Stimulated activated CD8-positive, alpha-beta memory T cell treated with anti-CD3 and anti-CD28 coated beads, Interleukin-12 subunit alpha, Interleukin-12 subunit beta, amount 100 ng/mL, for 24 hours (primary cell): ENCODE data around the gene ACP4.
"Not testable (repeated sequence)": the region's sequence is repeated elsewhere in the genome, so short reads cannot be mapped to it uniquely, and the experiment has no call there.

Experiments used
- DNase-seq: peaks from one replicate; pipeline ENCODE4 v3.0.0-alpha.2; 2020; ENCODE audit errors: extremely low read depth

The ACP4 gene

GRCh38 chr19:50790396-50790795, at the start of gene ACP4:
Gene ACP4 (plus strand): TSS chr19:50790415. CDS start chr19:50790415, 0 bp downstream.
- DNase-seq = no peak

GRCh38 chr19:50741179-50741933, 48.9 kb upstream of the ACP4 start:
- no peak for DNase-seq

GRCh38 chr19:50743537-50743936, 46.7 kb upstream of the ACP4 start:
- DNase-seq = no peak

GRCh38 chr19:50745221-50745620, 45.0 kb upstream of the ACP4 start:
- no peak for DNase-seq

GRCh38 chr19:50747141-50747540, 43.1 kb upstream of the ACP4 start:
- not testable (repeated sequence) for DNase-seq

GRCh38 chr19:50749490-50749889, 40.7 kb upstream of the ACP4 start:
- no peak for DNase-seq

GRCh38 chr19:50750010-50750409, 40.2 kb upstream of the ACP4 start:
- no peak for DNase-seq

GRCh38 chr19:50753879-50754278, 36.3 kb upstream of the ACP4 start:
- DNase-seq = no peak

- DNase-seq = not testable (repeated sequence)
Measured at GRCh38 chr19:50756244-50756643, 34.0 kb upstream of the ACP4 start.

GRCh38 chr19:50757624-50758023, 32.6 kb upstream of the ACP4 start:
- DNase-seq = not testable (repeated sequence)

GRCh38 chr19:50759076-50759475, 31.1 kb upstream of the ACP4 start:
- DNase-seq = not testable (repeated sequence)

- no peak for DNase-seq
Measured at GRCh38 chr19:50759886-50760285, 30.3 kb upstream of the ACP4 start.

- DNase-seq = not testable (repeated sequence)
Measured at GRCh38 chr19:50761501-50761900, 28.7 kb upstream of the ACP4 start.

- not testable (repeated sequence) for DNase-seq
Measured at GRCh38 chr19:50763521-50763920, 26.7 kb upstream of the ACP4 start.

- DNase-seq = no peak
Measured at GRCh38 chr19:50764409-50764808, 25.8 kb upstream of the ACP4 start.

GRCh38 chr19:50766746-50767145, 23.5 kb upstream of the ACP4 start:
- not testable (repeated sequence) for DNase-seq

- not testable (repeated sequence) for DNase-seq
Measured at GRCh38 chr19:50767263-50767662, 23.0 kb upstream of the ACP4 start.

- no peak for DNase-seq
Measured at GRCh38 chr19:50768277-50768676, 21.9 kb upstream of the ACP4 start.

- DNase-seq = not testable (repeated sequence)
Measured at GRCh38 chr19:50770164-50770563, 20.1 kb upstream of the ACP4 start, which contains the start of gene GPR32. Gene GPR32 (plus strand): TSS chr19:50770464. CDS start chr19:50770601, 137 bp downstream.

GRCh38 chr19:50770888-50771287, 19.3 kb upstream of the ACP4 start:
- DNase-seq = no peak

- DNase-seq = no peak
Measured at GRCh38 chr19:50772476-50772875, 17.7 kb upstream of the ACP4 start.

- DNase-seq = not testable (repeated sequence)
Measured at GRCh38 chr19:50772912-50773311, 17.3 kb upstream of the ACP4 start.

GRCh38 chr19:50773454-50773853, 16.8 kb upstream of the ACP4 start:
- not testable (repeated sequence) for DNase-seq

GRCh38 chr19:50776131-50776530, 14.1 kb upstream of the ACP4 start:
- DNase-seq = no peak
